PC-3 (cell line): Measurements from ENCODE around the gene C2orf80. TPM values are rescaled to one million over a fixed set of nuclear protein-coding genes. Genes with fewer than 3 reads are reported as not detected.

Experiments
- ATAC-seq: fragments of 200-7000 bp; cut with Tn5 transposase; 2 replicates; pipeline ENCODE4 v1.9.1; 2020; ENCODE audit warnings: mild to moderate bottlenecking, moderate library complexity
- BruUV-seq: library from RNA; stranded (reverse); fragments of 400-500 nt; replicated peaks from 2 replicates; lab custom pipeline; 2021; lab: Mats Ljungman, UMichigan
- CTCF ChIA-PET: fragments of 300-600 bp; sonication (Branson Sonifier 250); formaldehyde crosslinking; loops from one replicate; lab custom pipeline; 2022; ENCODE audit warnings: antibody characterized with exemption; lab: Charles Lee
- POLR2A ChIA-PET: fragments of 300-600 bp; sonication (Branson Sonifier 250); formaldehyde crosslinking; loops from one replicate; lab custom pipeline; 2022; ENCODE audit warnings: antibody characterized with exemption; ENCODE audit not compliant: unreplicated experiment; lab: Charles Lee
- DNase-seq: peaks from one replicate; pipeline ENCODE4 v3.0.0-alpha.2; 2015
- H2AFZ ChIP-seq: fragments of 300-600 bp; sonication (generic); 2 replicates; pipeline ENCODE4 v1.6.0; 2016; ENCODE audit warnings: antibody characterized with exemption, low read length
- H3F3A ChIP-seq: fragments of 300-600 bp; sonication (generic); one replicate; pipeline ENCODE4 v1.6.0; 2017; ENCODE audit warnings: antibody characterized with exemption, low read length, control low read depth, mild to moderate bottlenecking; ENCODE audit not compliant: unreplicated experiment
- H3K27ac ChIP-seq: fragments of 300-600 bp; sonication (generic); 2 replicates; pipeline ENCODE4 v1.5.1; 2016; ENCODE audit warnings: mild to moderate bottlenecking, low read length
- H3K27me3 ChIP-seq: fragments of 300-600 bp; sonication (generic); 2 replicates; pipeline ENCODE4 v1.6.1; 2016; ENCODE audit warnings: low read length, mixed read lengths
- H3K36me3 ChIP-seq: fragments of 300-600 bp; sonication (generic); 2 replicates; pipeline ENCODE4 v1.6.1; 2016; ENCODE audit warnings: low read depth, mixed run types, low read length, mixed read lengths
- H3K4me1 ChIP-seq: fragments of 300-600 bp; sonication (generic); 2 replicates; pipeline ENCODE4 v1.5.1; 2016; ENCODE audit warnings: low read length; ENCODE audit not compliant: insufficient read depth
- H3K4me2 ChIP-seq: fragments of 300-600 bp; sonication (generic); 2 replicates; pipeline ENCODE4 v1.6.0; 2016; ENCODE audit warnings: low read length
- H3K4me3 ChIP-seq: fragments of 300-600 bp; sonication (generic); 2 replicates; pipeline ENCODE4 v1.5.1; 2016; ENCODE audit warnings: mild to moderate bottlenecking, low read length, mixed read lengths
- H3K79me2 ChIP-seq: fragments of 300-600 bp; sonication (generic); 2 replicates; pipeline ENCODE4 v1.6.1; 2017; ENCODE audit warnings: low read length, mixed read lengths
- H3K9ac ChIP-seq: fragments of 300-600 bp; sonication (generic); 2 replicates; pipeline ENCODE4 v1.6.0; 2016; ENCODE audit warnings: mild to moderate bottlenecking, low read length
- H3K9me2 ChIP-seq: fragments of 300-600 bp; sonication (generic); replicated peaks from 2 replicates; pipeline ENCODE4 v1.6.1; 2016; ENCODE audit warnings: mixed run types, low read length, mixed read lengths
- H3K9me3 ChIP-seq: fragments of 300-600 bp; sonication (generic); 2 replicates; pipeline ENCODE4 v1.6.1; 2016; ENCODE audit warnings: low read length, mixed read lengths
- H4K20me1 ChIP-seq: fragments of 300-600 bp; sonication (generic); 2 replicates; pipeline ENCODE4 v1.6.1; 2016; ENCODE audit warnings: low read length, mixed read lengths
- CTCF ChIP-seq: fragments of 300-600 bp; sonication (generic); conservative IDR thresholded peaks from 2 replicates; pipeline ENCODE4 v1.5.1; 2017; ENCODE audit warnings: antibody characterized with exemption, low read depth, mild to moderate bottlenecking, low read length
- EZH2 ChIP-seq: fragments of 300-600 bp; sonication (generic); IDR thresholded peaks from one replicate; pipeline ENCODE4 v1.6.1; 2017; ENCODE audit warnings: antibody characterized with exemption, mild to moderate bottlenecking, low read length; ENCODE audit not compliant: unreplicated experiment
- EZH2phosphoT487 ChIP-seq: fragments of 300-600 bp; sonication (generic); IDR thresholded peaks from 2 replicates; pipeline ENCODE4 v1.6.1; 2018; ENCODE audit warnings: mild to moderate bottlenecking, antibody characterized with exemption, low read length, borderline replicate concordance
- intact Hi-C: fragments of 100-400 bp; cut with micrococcal nuclease; formaldehyde crosslinking; loops from 2 replicates; pipeline ENCODE4 v1.9.0; 2023
- total RNA-seq: library from RNA; depleted of rRNA; stranded (reverse); fragments of >200 nt; gene quantifications from 2 replicates; pipeline ENCODE4 v1.2.3, GENCODE V29; 2014

The C2orf80 gene
- total RNA-seq, 1 experiment from 2014 or later, result not detected

- BruUV-seq, result no TSS peak
- no peaks in the 10 kb centered on the region for H3K9me3 ChIP-seq
- 0 out of 2 replicates have a peak, but pooled peaks cover 3% of the 10 kb centered on the region for H3K4me1 ChIP-seq
- H3K4me2 ChIP-seq, result no peak overlapping the region
- ChIA-PET POLR2A (no interaction called here), CTCF (no interaction called here)
- ATAC-seq, result no peak
- H3K27ac ChIP-seq, result no peak overlapping the region
- no peaks in the 10 kb centered on the region for H4K20me1 ChIP-seq
- H3K9ac ChIP-seq, result no peak overlapping the region
- DNase-seq, result no peak
- H3K36me3 ChIP-seq, result no peaks in the 10 kb centered on the region
- TF ChIP-seq CTCF (no peak), EZH2phosphoT487 (no peak), EZH2 (no peak)
- no peak overlapping the region for H2AFZ ChIP-seq
- H3F3A ChIP-seq, result no peaks in the 10 kb centered on the region
- H3K9me2 ChIP-seq, result no peaks in the 10 kb centered on the region
- no peak overlapping the region for H3K4me3 ChIP-seq
- no peaks in the 10 kb centered on the region for H3K79me2 ChIP-seq
- 0 out of 2 replicates have a peak, but pooled peaks cover under 1% of the 10 kb centered on the region for H3K27me3 ChIP-seq
- intact Hi-C loops, result no loop called here
Observed at GRCh38 chr2:208179028-208179609, 10.7 kb downstream of the C2orf80 start.

- H3K36me3 ChIP-seq, result no peaks in the 10 kb centered on the region
- H3F3A ChIP-seq, result no peaks in the 10 kb centered on the region
- no peaks in the 10 kb centered on the region for H3K9me2 ChIP-seq
- H3K4me3 ChIP-seq, result no peak overlapping the region
- no peak overlapping the region for H3K27ac ChIP-seq
- H2AFZ ChIP-seq, result peak overlapping the region; percentile 66; the same call in 1 of the 2 replicates
- CTCF ChIA-PET, result interaction anchor here (0.7 to 1.5 kb wide), 2 partner anchors 27 to 79 kb away, joined by 3 to 24 read pairs; partner anchors contain the start of gene IDH1
- no TSS peak for BruUV-seq
- POLR2A ChIA-PET, result interaction anchor here (0.6 kb wide), 1 partner anchor 63 kb away, joined by 3 read pairs; no protein-coding TSS in a partner anchor
- H3K79me2 ChIP-seq, result no peaks in the 10 kb centered on the region
- no peaks in the 10 kb centered on the region for H3K27me3 ChIP-seq
- H4K20me1 ChIP-seq, result no peaks in the 10 kb centered on the region
- H3K9me3 ChIP-seq, result no peaks in the 10 kb centered on the region
- H3K9ac ChIP-seq, result no peak overlapping the region
- TF ChIP-seq CTCF (no peak), EZH2 (no peak), EZH2phosphoT487 (no peak)
- H3K4me1 ChIP-seq, result 0 out of 2 replicates have a peak, but pooled peaks cover 3% of the 10 kb centered on the region
- DNase-seq, result no peak
- ATAC-seq, result no peak
- intact Hi-C loops, result loop anchor here (1.0 kb wide), 2 partner anchors 73 to 80 kb away; partner anchors contain the start of gene IDH1
- H3K4me2 ChIP-seq, result peak overlapping the region; percentile 79; the same call in 1 of the 2 replicates
Observed at GRCh38 chr2:208175840-208176153, 14.0 kb downstream of the C2orf80 start.
